IMR-90 (cell line): Measurements from ENCODE around the gene ST8SIA6. TPM values are rescaled to one million over a fixed set of nuclear protein-coding genes. Genes with fewer than 3 reads are reported as not detected.

Source experiments
- ATAC-seq: fragments of 200-7000 bp; cut with Tn5 transposase; 2 replicates; pipeline ENCODE4 v1.9.1; 2020; ENCODE audit warnings: low read depth, mild to moderate bottlenecking, moderate library complexity
- BruUV-seq: library from RNA; stranded (reverse); fragments of 400-500 nt; replicated peaks from 2 replicates; lab custom pipeline; 2021; lab: Mats Ljungman, UMichigan
- CTCF ChIA-PET: fragments of 300-600 bp; formaldehyde crosslinking; extraction: SDS; loops from one replicate; lab custom pipeline; 2021; ENCODE audit warnings: antibody characterized with exemption; lab: Yijun Ruan, JAX
- POLR2A ChIA-PET: fragments of 300-600 bp; sonication (Branson Sonifier 250); formaldehyde crosslinking; loops from one replicate; lab custom pipeline; 2022; ENCODE audit warnings: antibody characterized with exemption; ENCODE audit not compliant: unreplicated experiment; lab: Charles Lee
- DNase-seq: peaks from one replicate; pipeline ENCODE4 v3.0.0; 2013
- H2AFZ ChIP-seq: replicated peaks from 2 replicates; pipeline ENCODE3; 2013; ENCODE audit warnings: low read length, mild to moderate bottlenecking; ENCODE audit not compliant: poor library complexity
- H2AK5ac ChIP-seq: 2 replicates; pipeline ENCODE4 v1.6.1; 2013; ENCODE audit warnings: low read depth, low read length, inconsistent platforms
- H2AK9ac ChIP-seq: replicated peaks from 2 replicates; pipeline ENCODE3; 2013; ENCODE audit warnings: mild to moderate bottlenecking, low read depth, low read length, moderate library complexity; ENCODE audit not compliant: poor library complexity
- H2BK120ac ChIP-seq: 2 replicates; pipeline ENCODE4 v1.6.1; 2013; ENCODE audit warnings: low read depth, low read length, inconsistent platforms
- H2BK15ac ChIP-seq: 3 replicates; pipeline ENCODE4 v1.6.1; 2013; ENCODE audit warnings: low read depth, low read length, inconsistent platforms
- H2BK20ac ChIP-seq: 2 replicates; pipeline ENCODE4 v1.6.1; 2013; ENCODE audit warnings: low read depth, mild to moderate bottlenecking, inconsistent platforms, low read length, moderate library complexity
- H2BK5ac ChIP-seq: 2 replicates; pipeline ENCODE4 v1.6.1; 2013; ENCODE audit warnings: mild to moderate bottlenecking, low read depth, low read length, inconsistent platforms; ENCODE audit not compliant: poor library complexity, severe bottlenecking
- H3K14ac ChIP-seq: replicated peaks from 2 replicates; pipeline ENCODE4 v1.6.1; 2013; ENCODE audit warnings: low read depth, low read length, inconsistent platforms
- H3K18ac ChIP-seq: 2 replicates; pipeline ENCODE4 v1.6.1; 2013; ENCODE audit warnings: low read depth, low read length, control low read depth
- H3K23ac ChIP-seq: 2 replicates; pipeline ENCODE4 v1.6.1; 2013; ENCODE audit warnings: low read depth, low read length, inconsistent platforms
- H3K27ac ChIP-seq: 2 replicates; pipeline ENCODE4 v1.5.1; 2013; ENCODE audit warnings: mild to moderate bottlenecking, control low read depth, low read length; ENCODE audit not compliant: insufficient read depth
- H3K27me3 ChIP-seq: 2 replicates; pipeline ENCODE4 v1.6.1; 2013; ENCODE audit warnings: low read length; ENCODE audit not compliant: control insufficient read depth, insufficient read depth
- H3K36me3 ChIP-seq: 2 replicates; pipeline ENCODE4 v1.6.1; 2013; ENCODE audit warnings: low read length, mixed read lengths; ENCODE audit not compliant: control insufficient read depth, insufficient read depth
- H3K4ac ChIP-seq: 2 replicates; pipeline ENCODE4 v1.6.1; 2013; ENCODE audit warnings: low read depth, low read length, inconsistent platforms
- H3K4me1 ChIP-seq: 2 replicates; pipeline ENCODE4 v1.6.1; 2013; ENCODE audit warnings: low read length, mixed read lengths; ENCODE audit not compliant: control insufficient read depth, insufficient read depth
- H3K4me2 ChIP-seq: 2 replicates; pipeline ENCODE4 v1.6.1; 2013; ENCODE audit warnings: low read depth, mild to moderate bottlenecking, control low read depth, low read length, moderate library complexity
- H3K4me3 ChIP-seq: 2 replicates; pipeline ENCODE4 v1.5.1; 2013; ENCODE audit warnings: low read depth, mild to moderate bottlenecking, control low read depth, low read length, moderate library complexity; ENCODE audit not compliant: insufficient read depth
- H3K56ac ChIP-seq: 2 replicates; pipeline ENCODE4 v1.6.1; 2013; ENCODE audit warnings: low read length, inconsistent platforms; ENCODE audit not compliant: insufficient read depth; ENCODE audit errors: extremely low read depth
- H3K79me1 ChIP-seq, 2 experiments: 2 replicates each; pipeline ENCODE4 v1.6.1; 2013; ENCODE audit warnings: low read length in 2 of 2, inconsistent platforms in 1 of 2, low read depth in 1 of 2
- H3K9ac ChIP-seq: 2 replicates; pipeline ENCODE4 v1.6.1; 2013; ENCODE audit warnings: low read depth, low read length, control low read depth
- H3K9me1 ChIP-seq: 2 replicates; pipeline ENCODE4 v1.6.1; 2013; ENCODE audit warnings: low read length, inconsistent platforms; ENCODE audit not compliant: insufficient read depth
- H3K9me3 ChIP-seq: 2 replicates; pipeline ENCODE4 v1.6.1; 2013; ENCODE audit warnings: low read length; ENCODE audit not compliant: control insufficient read depth, insufficient read depth
- H4K20me1 ChIP-seq: 2 replicates; pipeline ENCODE4 v1.6.1; 2013; ENCODE audit warnings: low read length, inconsistent platforms; ENCODE audit not compliant: insufficient read depth
- H4K5ac ChIP-seq: 2 replicates; pipeline ENCODE4 v1.6.1; 2013; ENCODE audit warnings: mild to moderate bottlenecking, low read depth, low read length, control low read depth
- H4K8ac ChIP-seq, 2 experiments: 2 replicates each; pipeline ENCODE4 v1.6.1; 2013; ENCODE audit warnings: low read depth in 2 of 2, low read length in 2 of 2, control low read depth in 1 of 2, inconsistent platforms in 1 of 2
- H4K91ac ChIP-seq: 2 replicates; pipeline ENCODE4 v1.6.1; 2013; ENCODE audit warnings: low read depth, low read length, inconsistent platforms; ENCODE audit not compliant: insufficient read depth
- BHLHE40 ChIP-seq: fragments of 150-350 bp; IDR thresholded peaks from 2 replicates; pipeline ENCODE4 v1.6.1; 2016; ENCODE audit warnings: mild to moderate bottlenecking, low read depth, low read length
- CEBPB ChIP-seq: IDR thresholded peaks from 2 replicates; pipeline ENCODE4 v1.6.1; 2012; ENCODE audit warnings: low read depth, low read length, improper control_type of control experiment
- CHD1 ChIP-seq: IDR thresholded peaks from 2 replicates; pipeline ENCODE4 v1.6.1; 2012; ENCODE audit warnings: low read depth, low read length, improper control_type of control experiment
- FOS ChIP-seq: fragments of 150-350 bp; IDR thresholded peaks from 2 replicates; pipeline ENCODE4 v1.6.1; 2016; ENCODE audit warnings: low read depth, low read length
- MAFK ChIP-seq: IDR thresholded peaks from 2 replicates; pipeline ENCODE4 v1.6.1; 2012; ENCODE audit warnings: low read depth, low read length, improper control_type of control experiment
- MAZ ChIP-seq: IDR thresholded peaks from 2 replicates; pipeline ENCODE4 v1.6.1; 2012; ENCODE audit warnings: low read depth, mild to moderate bottlenecking, low read length, improper control_type of control experiment, moderate library complexity, borderline replicate concordance
- POLR2A ChIP-seq: IDR thresholded peaks from 2 replicates; pipeline ENCODE4 v1.6.1; 2012; ENCODE audit warnings: mild to moderate bottlenecking, low read depth, low read length
- RAD21 ChIP-seq: IDR thresholded peaks from 2 replicates; pipeline ENCODE4 v1.6.1; 2012; ENCODE audit warnings: low read length, improper control_type of control experiment
- SMC3 ChIP-seq: fragments of 150-350 bp; IDR thresholded peaks from 2 replicates; pipeline ENCODE4 v1.6.1; 2016; ENCODE audit warnings: low read depth, mild to moderate bottlenecking, antibody characterized with exemption, low read length, moderate library complexity
- WGBS, 2 experiments: methylation state at CpG; one replicate each; pipeline versions ENCODE4 v1.1.5 to v1.1.7; 2013; ENCODE audit warnings: missing lambda C conversion rate in 2 of 2; ENCODE audit not compliant: insufficient read length in 1 of 2; ENCODE audit errors: extremely low coverage in 2 of 2; 5-methylcytosine and 5-hydroxymethylcytosine counted together
- dilution Hi-C: fragments of 300-500 bp; cut with HindIII; formaldehyde crosslinking; loops from one replicate; pipeline ENCODE4 v1.14.3; 2018; ENCODE audit warnings: low sequenced_read_pairs; ENCODE audit not compliant: unreplicated experiment
- in situ Hi-C: fragments of 300-500 bp; cut with MboI; formaldehyde crosslinking; loops from 3 replicates; pipeline ENCODE4 v1.14.3; 2019; ENCODE audit warnings: low sequenced_read_pairs, inconsistent platforms, mixed read lengths
- intact Hi-C: fragments of 100-400 bp; cut with micrococcal nuclease; formaldehyde crosslinking; loops from 2 replicates; pipeline ENCODE4 v1.10.0; 2022
- polyA plus RNA-seq, 3 experiments: library from polyadenylated mRNA; depleted of rRNA; stranded (reverse); fragments of >200 nt; gene quantifications; 2 replicates each; pipeline ENCODE4 v1.2.3, GENCODE V29; 2012; ENCODE audit warnings: low replicate concordance in 1 of 3
- total RNA-seq: library from RNA; depleted of rRNA; stranded (reverse); fragments of >200 nt; gene quantifications from 2 replicates; pipeline ENCODE4 v1.2.3, GENCODE V29; 2012
- TF ChIP-seq, protein P1 (sequence below): conservative IDR thresholded peaks from 2 replicates; pipeline ENCODE4 v1.5.1; 2012; ENCODE audit warnings: mild to moderate bottlenecking, low read depth, low read length, improper control_type of control experiment

Gene ST8SIA6
- total and polyA plus RNA-seq, 2 of the 4 experiments (the other 2 are of a cell fraction) = 0.10 to 0.18 TPM

DNA sequence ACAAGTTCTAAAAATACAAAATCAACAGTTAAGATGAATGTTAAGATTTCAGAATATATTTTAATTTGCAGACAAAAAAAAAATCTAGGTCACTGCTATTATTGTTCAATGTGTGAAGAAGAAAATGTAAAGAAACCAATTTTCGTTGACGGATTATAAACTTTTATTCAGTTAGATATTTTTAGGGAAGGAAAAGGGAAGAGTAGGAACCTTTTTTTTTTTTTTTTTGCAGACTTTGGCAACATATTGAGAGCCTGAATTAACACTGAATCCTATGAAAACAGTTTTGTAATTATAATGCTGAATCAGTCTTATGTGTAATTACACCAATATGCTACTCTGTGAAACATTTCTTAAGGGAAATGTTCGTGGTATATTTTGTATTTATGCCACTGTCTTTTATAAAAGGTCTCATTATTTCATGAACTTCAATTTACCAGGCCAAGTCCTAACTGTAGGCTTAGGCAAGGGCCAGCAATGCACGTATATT is 106.3 kb downstream of the ST8SIA6 start:
- Histone ChIP-seq H2BK5ac (no peak overlapping the region), H4K8ac (no peak overlapping the region), H2BK15ac (no peak overlapping the region), H2AK5ac (no peak overlapping the region), H3K4me3 (no peak overlapping the region), H3K27ac (no peak overlapping the region), H3K27me3 (peaks cover 3% of the 10 kb centered on the region), H3K4ac (no peak overlapping the region), H3K36me3 (no peaks in the 10 kb centered on the region), H3K9me1 (no peaks in the 10 kb centered on the region), H3K4me1 (peaks cover 4% of the 10 kb centered on the region; the same call in 1 of the 2 replicates), H3K79me1 (no peaks in the 10 kb centered on the region), H2AFZ (peak overlapping the region; percentile 85), H4K20me1 (no peaks in the 10 kb centered on the region), H3K23ac (no peak overlapping the region), H2BK20ac (no peak overlapping the region), H3K4me2 (peak overlapping the region; percentile 94; the same call in 1 of the 2 replicates), H3K9me3 (no peaks in the 10 kb centered on the region), H3K9ac (no peak overlapping the region), H2AK9ac (no peak overlapping the region), H3K14ac (no peak overlapping the region), H3K56ac (no peak overlapping the region), H4K5ac (no peak overlapping the region), H2BK120ac (no peak overlapping the region), H3K18ac (no peak overlapping the region), H4K91ac (no peak overlapping the region)
- DNase-seq (no peak), ATAC-seq (no peak)
- no TSS peak for BruUV-seq
- in situ Hi-C loops (no loop called here), intact Hi-C loops (no loop called here), dilution Hi-C loops (no loop called here)
- TF ChIP-seq RAD21 = no peak
- TF ChIP-seq MAFK = no peak
- no peak for TF ChIP-seq CEBPB
- no peak for TF ChIP-seq SMC3
- TF ChIP-seq BHLHE40 = no peak
- no peak for TF ChIP-seq FOS
- TF ChIP-seq, protein P1, sequence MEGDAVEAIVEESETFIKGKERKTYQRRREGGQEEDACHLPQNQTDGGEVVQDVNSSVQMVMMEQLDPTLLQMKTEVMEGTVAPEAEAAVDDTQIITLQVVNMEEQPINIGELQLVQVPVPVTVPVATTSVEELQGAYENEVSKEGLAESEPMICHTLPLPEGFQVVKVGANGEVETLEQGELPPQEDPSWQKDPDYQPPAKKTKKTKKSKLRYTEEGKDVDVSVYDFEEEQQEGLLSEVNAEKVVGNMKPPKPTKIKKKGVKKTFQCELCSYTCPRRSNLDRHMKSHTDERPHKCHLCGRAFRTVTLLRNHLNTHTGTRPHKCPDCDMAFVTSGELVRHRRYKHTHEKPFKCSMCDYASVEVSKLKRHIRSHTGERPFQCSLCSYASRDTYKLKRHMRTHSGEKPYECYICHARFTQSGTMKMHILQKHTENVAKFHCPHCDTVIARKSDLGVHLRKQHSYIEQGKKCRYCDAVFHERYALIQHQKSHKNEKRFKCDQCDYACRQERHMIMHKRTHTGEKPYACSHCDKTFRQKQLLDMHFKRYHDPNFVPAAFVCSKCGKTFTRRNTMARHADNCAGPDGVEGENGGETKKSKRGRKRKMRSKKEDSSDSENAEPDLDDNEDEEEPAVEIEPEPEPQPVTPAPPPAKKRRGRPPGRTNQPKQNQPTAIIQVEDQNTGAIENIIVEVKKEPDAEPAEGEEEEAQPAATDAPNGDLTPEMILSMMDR = no peak
- no peak for TF ChIP-seq POLR2A
- TF ChIP-seq MAZ = no peak
- TF ChIP-seq CHD1 = no peak
- POLR2A ChIA-PET = no interaction called here
- CTCF ChIA-PET = interaction anchor here (0.6 kb wide), 1 partner anchor 486 kb away, joined by 3 read pairs; no protein-coding TSS in a partner anchor
- WGBS, 2 experiments = no CpG with 5 or more reads among the region's 4 CpGs
